Measurements from ENCODE around the gene TBCK. TPM values are rescaled to one million over a fixed set of nuclear protein-coding genes. Genes with fewer than 3 reads are reported as not detected.

The TBCK gene
- polyA plus RNA-seq, 1 donor (not counting 4 experiments of a cell fraction or from before 2014, with no cell fraction given), result 19.3 TPM

GRCh38 chr4:106083065-106083464 lies 232.9 kb downstream of the TBCK start:
- no peaks in the 10 kb centered on the region for H3K4me1 ChIP-seq (ENCODE audit: control insufficient read depth, extremely low read depth, insufficient read depth, low read length)
- H2AFZ ChIP-seq (ENCODE audit: control insufficient read depth, low read length), result no peak overlapping the region
- no peaks in the 10 kb centered on the region for H3K9me3 ChIP-seq (ENCODE audit: control insufficient read depth, low read depth, low read length)
- H3K79me2 ChIP-seq (ENCODE audit: control insufficient read depth, insufficient read depth, low read length), result no peaks in the 10 kb centered on the region
- dilution Hi-C loops (cut with MboI; ENCODE audit: extremely low pct_ligation_motif_present, low sequenced_read_pairs), result no loop called here
- no peak overlapping the region for H3K4me3 ChIP-seq (ENCODE audit: control insufficient read depth in 2 of 3, extremely low read depth in 1 of 3, insufficient read depth in 2 of 3, low read depth in 1 of 3, low read length in 3 of 3)
- H4K20me1 ChIP-seq (ENCODE audit: control insufficient read depth, extremely low read depth, insufficient read depth, low read length), result no peaks in the 10 kb centered on the region
- H3K9me1 ChIP-seq (ENCODE audit: control insufficient read depth, extremely low read depth, insufficient read depth, low read length), result no peaks in the 10 kb centered on the region
- FAIRE-seq (no peak), DNase-seq (ENCODE audit: low read depth, low spot score) (no peak)
- H3K36me3 ChIP-seq (ENCODE audit: control insufficient read depth in 2 of 2, extremely low read depth in 1 of 2, insufficient read depth in 2 of 2, low read length in 2 of 2), result no peaks in the 10 kb centered on the region
- H3K9ac ChIP-seq (ENCODE audit: control insufficient read depth, extremely low read depth, insufficient read depth, low read length), result no peak overlapping the region
- no peak overlapping the region for H3K4me2 ChIP-seq (ENCODE audit: control insufficient read depth, extremely low read depth, insufficient read depth, low read depth, low read length)
- H3K27ac ChIP-seq (ENCODE audit: control insufficient read depth, insufficient read depth, low read length), result no peak overlapping the region
- TF ChIP-seq CTCF (optimal IDR thresholded peaks at IDR 0.05 in 1 of 3, IDR thresholded peaks at IDR 0.05 in 1 of 3, conservative IDR thresholded peaks at IDR 0.05 in 1 of 3; ENCODE audit: extremely low read depth in 1 of 3, insufficient read depth in 2 of 3, low read length in 3 of 3) (no peak), EZH2 (IDR thresholded peaks at IDR 0.05; ENCODE audit: low read length) (no peak)
- H3K27me3 ChIP-seq (ENCODE audit: control insufficient read depth, extremely low read depth, insufficient read depth, low read length), result no peaks in the 10 kb centered on the region

GRCh38 chr4:106080376-106080775 lies 235.6 kb downstream of the TBCK start:
- dilution Hi-C loops (cut with MboI; ENCODE audit: extremely low pct_ligation_motif_present, low sequenced_read_pairs), result no loop called here
- Histone ChIP-seq H4K20me1 (ENCODE audit: control insufficient read depth, extremely low read depth, insufficient read depth, low read length) (no peaks in the 10 kb centered on the region), H3K36me3 (ENCODE audit: control insufficient read depth in 2 of 2, extremely low read depth in 1 of 2, insufficient read depth in 2 of 2, low read length in 2 of 2) (no peaks in the 10 kb centered on the region), H2AFZ (ENCODE audit: control insufficient read depth, low read length) (no peak overlapping the region), H3K4me2 (ENCODE audit: control insufficient read depth, extremely low read depth, insufficient read depth, low read depth, low read length) (no peak overlapping the region), H3K9me3 (ENCODE audit: control insufficient read depth, low read depth, low read length) (no peaks in the 10 kb centered on the region), H3K27me3 (ENCODE audit: control insufficient read depth, extremely low read depth, insufficient read depth, low read length) (no peaks in the 10 kb centered on the region), H3K9me1 (ENCODE audit: control insufficient read depth, extremely low read depth, insufficient read depth, low read length) (no peaks in the 10 kb centered on the region), H3K4me3 (ENCODE audit: control insufficient read depth in 2 of 3, extremely low read depth in 1 of 3, insufficient read depth in 2 of 3, low read depth in 1 of 3, low read length in 3 of 3) (no peak overlapping the region), H3K79me2 (ENCODE audit: control insufficient read depth, insufficient read depth, low read length) (no peaks in the 10 kb centered on the region), H3K4me1 (ENCODE audit: control insufficient read depth, extremely low read depth, insufficient read depth, low read length) (no peaks in the 10 kb centered on the region), H3K27ac (ENCODE audit: control insufficient read depth, insufficient read depth, low read length) (no peak overlapping the region), H3K9ac (ENCODE audit: control insufficient read depth, extremely low read depth, insufficient read depth, low read length) (no peak overlapping the region)
- DNase-seq (ENCODE audit: low read depth, low spot score) (no peak), FAIRE-seq (no peak)
- TF ChIP-seq CTCF (optimal IDR thresholded peaks at IDR 0.05 in 1 of 3, IDR thresholded peaks at IDR 0.05 in 1 of 3, conservative IDR thresholded peaks at IDR 0.05 in 1 of 3; ENCODE audit: extremely low read depth in 1 of 3, insufficient read depth in 2 of 3, low read length in 3 of 3) (no peak), EZH2 (IDR thresholded peaks at IDR 0.05; ENCODE audit: low read length) (no peak)
